ENCODE data around the gene CAMSAP3.

- TF ChIP-seq, protein P1, sequence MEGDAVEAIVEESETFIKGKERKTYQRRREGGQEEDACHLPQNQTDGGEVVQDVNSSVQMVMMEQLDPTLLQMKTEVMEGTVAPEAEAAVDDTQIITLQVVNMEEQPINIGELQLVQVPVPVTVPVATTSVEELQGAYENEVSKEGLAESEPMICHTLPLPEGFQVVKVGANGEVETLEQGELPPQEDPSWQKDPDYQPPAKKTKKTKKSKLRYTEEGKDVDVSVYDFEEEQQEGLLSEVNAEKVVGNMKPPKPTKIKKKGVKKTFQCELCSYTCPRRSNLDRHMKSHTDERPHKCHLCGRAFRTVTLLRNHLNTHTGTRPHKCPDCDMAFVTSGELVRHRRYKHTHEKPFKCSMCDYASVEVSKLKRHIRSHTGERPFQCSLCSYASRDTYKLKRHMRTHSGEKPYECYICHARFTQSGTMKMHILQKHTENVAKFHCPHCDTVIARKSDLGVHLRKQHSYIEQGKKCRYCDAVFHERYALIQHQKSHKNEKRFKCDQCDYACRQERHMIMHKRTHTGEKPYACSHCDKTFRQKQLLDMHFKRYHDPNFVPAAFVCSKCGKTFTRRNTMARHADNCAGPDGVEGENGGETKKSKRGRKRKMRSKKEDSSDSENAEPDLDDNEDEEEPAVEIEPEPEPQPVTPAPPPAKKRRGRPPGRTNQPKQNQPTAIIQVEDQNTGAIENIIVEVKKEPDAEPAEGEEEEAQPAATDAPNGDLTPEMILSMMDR (IDR thresholded peaks at IDR 0.05), result no peak
- TF ChIP-seq RFX5 (IDR thresholded peaks at IDR 0.05; ENCODE audit: low read length), result no peak
- no peak for TF ChIP-seq FOSL2 (IDR thresholded peaks at IDR 0.05; ENCODE audit: borderline replicate concordance, low read depth)
These were observed 5.4 kb upstream of the CAMSAP3 start for GRCh38 chr19:7590256-7590655.

All from SK-N-SH (cell line).